Measurements from ENCODE around the gene RPL36. TPM values are rescaled to one million over a fixed set of nuclear protein-coding genes. Genes with fewer than 3 reads are reported as not detected.

The RPL36 gene
- polyA plus RNA-seq, 1 of the 3 experiments (the other 2 are of a cell fraction): 1,383 TPM

- no peak for DNase-seq
- no peak overlapping the region for H3K4me2 ChIP-seq
- no peak overlapping the region for H3K4me3 ChIP-seq (ENCODE audit: low read depth in 2 of 2, low read length in 1 of 2)
- H3K9ac ChIP-seq: no peak overlapping the region
- WGBS (ENCODE audit: low lambda C conversion rate): 96% methylated on average over 4 of the region's 4 CpGs
- no peaks in the 10 kb centered on the region for H3K9me2 ChIP-seq
- POLR2A ChIA-PET: no interaction called here
- peaks cover 13% of the 10 kb centered on the region for H3F3A ChIP-seq (replicated peaks; ENCODE audit: insufficient read depth)
- H3K79me2 ChIP-seq (ENCODE audit: insufficient read depth): peaks cover 92% of the 10 kb centered on the region
- no peak overlapping the region for H2AFZ ChIP-seq (ENCODE audit: low read depth)
- no peaks in the 10 kb centered on the region for H3K4me1 ChIP-seq (ENCODE audit: control insufficient read depth in 1 of 2, insufficient read depth in 2 of 2, low read depth in 1 of 2, low read length in 1 of 2)
- H3K27me3 ChIP-seq (ENCODE audit: insufficient read depth): no peaks in the 10 kb centered on the region
- no peaks in the 10 kb centered on the region for H3K9me3 ChIP-seq
- CTCF ChIA-PET: no interaction called here
- TF ChIP-seq MEF2A (IDR thresholded peaks at IDR 0.05; ENCODE audit: borderline replicate concordance, low read depth): no peak
- TF ChIP-seq FOXM1 (IDR thresholded peaks at IDR 0.05; ENCODE audit: low read depth): no peak
- no peak for TF ChIP-seq CHD2 (IDR thresholded peaks at IDR 0.05; ENCODE audit: low read length, partially characterized antibody)
- TF ChIP-seq, protein P1, sequence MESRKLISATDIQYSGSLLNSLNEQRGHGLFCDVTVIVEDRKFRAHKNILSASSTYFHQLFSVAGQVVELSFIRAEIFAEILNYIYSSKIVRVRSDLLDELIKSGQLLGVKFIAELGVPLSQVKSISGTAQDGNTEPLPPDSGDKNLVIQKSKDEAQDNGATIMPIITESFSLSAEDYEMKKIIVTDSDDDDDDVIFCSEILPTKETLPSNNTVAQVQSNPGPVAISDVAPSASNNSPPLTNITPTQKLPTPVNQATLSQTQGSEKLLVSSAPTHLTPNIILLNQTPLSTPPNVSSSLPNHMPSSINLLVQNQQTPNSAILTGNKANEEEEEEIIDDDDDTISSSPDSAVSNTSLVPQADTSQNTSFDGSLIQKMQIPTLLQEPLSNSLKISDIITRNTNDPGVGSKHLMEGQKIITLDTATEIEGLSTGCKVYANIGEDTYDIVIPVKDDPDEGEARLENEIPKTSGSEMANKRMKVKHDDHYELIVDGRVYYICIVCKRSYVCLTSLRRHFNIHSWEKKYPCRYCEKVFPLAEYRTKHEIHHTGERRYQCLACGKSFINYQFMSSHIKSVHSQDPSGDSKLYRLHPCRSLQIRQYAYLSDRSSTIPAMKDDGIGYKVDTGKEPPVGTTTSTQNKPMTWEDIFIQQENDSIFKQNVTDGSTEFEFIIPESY (IDR thresholded peaks at IDR 0.05; ENCODE audit: borderline replicate concordance, low read depth): no peak
- TF ChIP-seq EP300 (IDR thresholded peaks at IDR 0.05; ENCODE audit: borderline replicate concordance in 1 of 2, low read depth in 1 of 2, low read length in 1 of 2): no peak
- TF ChIP-seq REST (IDR thresholded peaks at IDR 0.05; ENCODE audit: low read depth, low read length): no peak
- TF ChIP-seq FOSL2 (IDR thresholded peaks at IDR 0.05; ENCODE audit: borderline replicate concordance, low read depth): no peak
- TF ChIP-seq, protein P2, sequence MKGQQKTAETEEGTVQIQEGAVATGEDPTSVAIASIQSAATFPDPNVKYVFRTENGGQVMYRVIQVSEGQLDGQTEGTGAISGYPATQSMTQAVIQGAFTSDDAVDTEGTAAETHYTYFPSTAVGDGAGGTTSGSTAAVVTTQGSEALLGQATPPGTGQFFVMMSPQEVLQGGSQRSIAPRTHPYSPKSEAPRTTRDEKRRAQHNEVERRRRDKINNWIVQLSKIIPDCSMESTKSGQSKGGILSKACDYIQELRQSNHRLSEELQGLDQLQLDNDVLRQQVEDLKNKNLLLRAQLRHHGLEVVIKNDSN (IDR thresholded peaks at IDR 0.05; ENCODE audit: borderline replicate concordance, low read depth): no peak
- TF ChIP-seq YY1 (IDR thresholded peaks at IDR 0.05; ENCODE audit: low read depth): no peak
- TF ChIP-seq RAD21 (IDR thresholded peaks at IDR 0.05; ENCODE audit: low read length): no peak
- H3K27ac ChIP-seq (ENCODE audit: low read depth in 2 of 2, low read length in 1 of 2): no peak overlapping the region
- peaks cover 91% of the 10 kb centered on the region for H4K20me1 ChIP-seq (ENCODE audit: insufficient read depth)
- peaks cover 52 to 58% of the 10 kb centered on the region in 2 experiments for H3K36me3 ChIP-seq (replicated peaks in 1 of 2; ENCODE audit: control insufficient read depth in 1 of 2, insufficient read depth in 2 of 2, low read length in 1 of 2)
Measured at GRCh38 chr19:5643060-5643459, 47.0 kb upstream of the RPL36 start.

DNA sequence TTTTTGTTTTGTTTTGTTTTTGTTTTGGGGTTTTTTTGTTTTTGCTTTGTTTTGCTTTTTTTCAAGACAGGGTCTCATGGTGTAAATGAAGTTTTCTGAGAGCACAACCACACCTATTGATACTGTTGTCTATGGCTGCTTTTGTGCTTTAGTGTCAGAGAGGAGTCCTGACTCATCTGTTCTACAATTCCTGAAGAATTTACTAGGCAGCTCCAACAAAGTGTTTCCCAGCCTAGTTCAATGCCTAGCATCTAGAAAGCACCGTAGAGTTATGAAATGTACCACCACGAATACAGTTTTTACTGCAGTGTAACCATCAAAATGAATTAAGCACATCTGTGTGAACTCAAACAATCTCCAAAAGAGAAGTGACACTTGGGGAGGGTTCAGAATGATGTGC is 46.1 kb upstream of the RPL36 start:
- Histone ChIP-seq H3F3A (replicated peaks; ENCODE audit: insufficient read depth) (peaks cover 13% of the 10 kb centered on the region), H3K27me3 (ENCODE audit: insufficient read depth) (no peaks in the 10 kb centered on the region), H3K27ac (ENCODE audit: low read depth in 2 of 2, low read length in 1 of 2) (no peak overlapping the region), H3K4me3 (ENCODE audit: low read depth in 2 of 2, low read length in 1 of 2) (no peak overlapping the region), H3K4me2 (no peak overlapping the region), H3K9ac (no peak overlapping the region), H3K4me1 (ENCODE audit: control insufficient read depth in 1 of 2, insufficient read depth in 2 of 2, low read depth in 1 of 2, low read length in 1 of 2) (no peaks in the 10 kb centered on the region), H3K79me2 (ENCODE audit: insufficient read depth) (peaks cover 82% of the 10 kb centered on the region), H3K36me3 (replicated peaks in 1 of 2; ENCODE audit: control insufficient read depth in 1 of 2, insufficient read depth in 2 of 2, low read length in 1 of 2) (peaks cover 58 to 64% of the 10 kb centered on the region in 2 experiments), H4K20me1 (ENCODE audit: insufficient read depth) (peaks cover 82% of the 10 kb centered on the region), H3K9me2 (no peaks in the 10 kb centered on the region), H3K9me3 (no peaks in the 10 kb centered on the region), H2AFZ (ENCODE audit: low read depth) (no peak overlapping the region)
- ChIA-PET CTCF (interaction anchor here (1.0 to 1.3 kb wide), 2 partner anchors 11 to 46 kb away, joined by 3 read pairs; no protein-coding TSS in a partner anchor), POLR2A (no interaction called here)
- DNase-seq: no peak
- WGBS (ENCODE audit: low lambda C conversion rate): 100% methylated on average over 2 of the region's 2 CpGs
- TF ChIP-seq, protein P2 (IDR thresholded peaks at IDR 0.05; ENCODE audit: borderline replicate concordance, low read depth): no peak
- no peak for TF ChIP-seq NRF1 (IDR thresholded peaks at IDR 0.05; ENCODE audit: low read depth, low read length)
- no peak for TF ChIP-seq RCOR1 (IDR thresholded peaks at IDR 0.05; ENCODE audit: low read length)
- no peak for TF ChIP-seq MEF2A (IDR thresholded peaks at IDR 0.05; ENCODE audit: borderline replicate concordance, low read depth)
- no peak for TF ChIP-seq CHD2 (IDR thresholded peaks at IDR 0.05; ENCODE audit: low read length, partially characterized antibody)
- TF ChIP-seq ELF1 (IDR thresholded peaks at IDR 0.05): no peak
- TF ChIP-seq REST (IDR thresholded peaks at IDR 0.05; ENCODE audit: low read depth, low read length): no peak
- TF ChIP-seq, protein P3, sequence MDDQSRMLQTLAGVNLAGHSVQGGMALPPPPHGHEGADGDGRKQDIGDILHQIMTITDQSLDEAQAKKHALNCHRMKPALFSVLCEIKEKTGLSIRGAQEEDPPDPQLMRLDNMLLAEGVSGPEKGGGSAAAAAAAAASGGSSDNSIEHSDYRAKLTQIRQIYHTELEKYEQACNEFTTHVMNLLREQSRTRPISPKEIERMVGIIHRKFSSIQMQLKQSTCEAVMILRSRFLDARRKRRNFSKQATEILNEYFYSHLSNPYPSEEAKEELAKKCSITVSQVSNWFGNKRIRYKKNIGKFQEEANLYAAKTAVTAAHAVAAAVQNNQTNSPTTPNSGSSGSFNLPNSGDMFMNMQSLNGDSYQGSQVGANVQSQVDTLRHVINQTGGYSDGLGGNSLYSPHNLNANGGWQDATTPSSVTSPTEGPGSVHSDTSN (IDR thresholded peaks at IDR 0.05): no peak
